ENCODE results near the gene UVRAG.
"Not testable (repeated sequence)": the region's sequence is repeated elsewhere in the genome, so short reads cannot be mapped to it uniquely, and the experiment has no call there.

The UVRAG gene

DNA sequence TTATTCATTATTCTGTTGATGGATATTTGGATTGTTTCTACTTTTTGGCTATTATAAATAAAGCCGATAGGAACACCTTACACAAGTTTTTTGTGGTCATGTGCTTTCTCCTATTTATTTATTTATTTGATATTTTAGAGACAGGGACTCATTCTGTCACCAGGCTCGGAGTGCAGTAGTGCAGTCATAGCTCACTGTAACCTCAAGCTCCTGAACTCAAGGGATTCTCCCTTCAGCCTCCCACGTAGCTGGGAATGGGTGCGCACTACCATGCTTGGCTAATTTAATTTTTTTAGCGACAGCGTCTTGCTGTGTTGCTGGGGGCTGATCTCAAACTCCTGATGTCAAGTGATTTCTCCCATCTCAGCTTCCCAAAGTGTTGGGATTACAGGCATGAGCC is 135.1 kb downstream of the UVRAG start:
- peaks cover 43% of the 10 kb centered on the region for H3K4me1 Mint-ChIP-seq
- H3K4me3 Mint-ChIP-seq = no peak overlapping the region
- no peak for DNase-seq (ENCODE audit: low spot score in 2 of 2)
- H3K36me3 Mint-ChIP-seq = peaks cover 12% of the 10 kb centered on the region
- no peak for ATAC-seq (ENCODE audit: low read depth)
- H3K9me3 Mint-ChIP-seq = no peaks in the 10 kb centered on the region
- peak overlapping the region; percentile 64 for H3K27ac Mint-ChIP-seq
- H3K27me3 Mint-ChIP-seq = no peaks in the 10 kb centered on the region

DNA sequence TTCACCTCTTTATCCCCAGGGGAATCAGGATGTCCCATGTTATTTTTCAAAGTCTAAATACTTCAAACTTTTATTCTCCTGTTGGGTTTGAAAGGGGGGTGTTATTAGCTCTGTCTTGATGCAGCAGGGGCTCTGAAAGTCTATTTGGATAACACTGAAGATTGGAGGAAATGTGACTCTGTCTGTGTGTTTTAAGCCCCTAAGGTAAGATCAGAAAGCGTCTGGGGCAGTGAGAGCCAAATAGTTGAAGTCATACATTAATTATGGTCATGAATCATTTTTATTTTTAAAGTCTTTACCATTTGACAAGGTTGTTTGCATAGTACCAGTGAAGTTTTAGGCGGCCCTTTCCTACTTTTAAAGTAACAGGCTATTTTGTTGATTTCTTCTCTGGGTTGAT is 139.0 kb downstream of the UVRAG start:
- H3K27ac Mint-ChIP-seq = no peak overlapping the region
- DNase-seq (ENCODE audit: low spot score in 2 of 2) = no peak
- no peak overlapping the region for H3K4me3 Mint-ChIP-seq
- no peak for ATAC-seq (ENCODE audit: low read depth)
- peaks cover 17% of the 10 kb centered on the region for H3K36me3 Mint-ChIP-seq
- H3K9me3 Mint-ChIP-seq = no peaks in the 10 kb centered on the region
- no peaks in the 10 kb centered on the region for H3K27me3 Mint-ChIP-seq
- H3K4me1 Mint-ChIP-seq = peaks cover 38% of the 10 kb centered on the region

DNA sequence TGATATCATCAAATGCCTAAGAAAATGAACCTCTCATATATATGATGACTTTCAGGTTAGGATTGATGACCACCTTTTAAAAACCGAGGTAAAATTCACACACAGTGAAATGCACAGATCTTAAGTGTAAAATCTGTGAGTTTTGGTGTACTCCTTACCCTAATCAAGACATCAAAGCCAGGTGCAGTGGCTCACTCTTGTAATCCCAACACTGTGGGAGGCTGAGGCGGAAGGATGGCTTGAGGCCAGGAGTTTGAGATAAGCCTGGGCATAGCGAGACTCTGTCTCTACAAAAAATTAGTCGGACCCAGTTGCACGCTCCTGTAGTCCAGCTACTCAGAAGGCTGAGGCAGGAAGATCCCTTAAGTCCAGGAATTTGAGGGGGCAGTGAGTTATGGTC is 140.4 kb downstream of the UVRAG start:
- DNase-seq (ENCODE audit: low spot score in 2 of 2) (no peak), ATAC-seq (ENCODE audit: low read depth) (no peak)
- Mint-ChIP-seq H3K27me3 (no peaks in the 10 kb centered on the region), H3K9me3 (no peaks in the 10 kb centered on the region), H3K27ac (no peak overlapping the region), H3K4me3 (no peak overlapping the region), H3K4me1 (peaks cover 38% of the 10 kb centered on the region), H3K36me3 (peaks cover 21% of the 10 kb centered on the region)

DNA sequence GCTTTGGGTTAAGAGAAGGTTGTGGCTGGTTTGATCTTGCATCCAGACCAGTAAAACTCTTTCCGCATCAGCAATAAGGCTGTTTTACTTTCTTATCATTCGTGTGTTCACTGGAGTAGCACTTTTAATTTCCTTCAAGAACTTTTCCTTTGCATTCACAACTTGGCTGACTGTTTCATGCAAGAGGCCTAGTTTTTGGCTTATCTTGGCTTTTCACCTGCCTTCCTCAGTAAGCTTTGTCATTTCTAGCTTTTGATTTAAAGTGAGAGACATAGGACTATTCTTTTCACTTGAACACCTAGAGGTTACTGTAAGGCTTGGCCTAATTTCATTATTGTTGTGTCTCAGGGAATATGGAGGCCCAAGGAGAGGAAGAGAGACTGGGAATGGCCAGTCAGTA is 144.5 kb downstream of the UVRAG start:
- Mint-ChIP-seq H3K9me3 (no peaks in the 10 kb centered on the region), H3K4me3 (no peak overlapping the region), H3K36me3 (peaks cover 23% of the 10 kb centered on the region), H3K4me1 (peaks cover 19% of the 10 kb centered on the region), H3K27me3 (no peaks in the 10 kb centered on the region), H3K27ac (peak overlapping the region; percentile 70)
- DNase-seq (ENCODE audit: low spot score in 2 of 2) (no peak), ATAC-seq (ENCODE audit: low read depth) (no peak)

DNA sequence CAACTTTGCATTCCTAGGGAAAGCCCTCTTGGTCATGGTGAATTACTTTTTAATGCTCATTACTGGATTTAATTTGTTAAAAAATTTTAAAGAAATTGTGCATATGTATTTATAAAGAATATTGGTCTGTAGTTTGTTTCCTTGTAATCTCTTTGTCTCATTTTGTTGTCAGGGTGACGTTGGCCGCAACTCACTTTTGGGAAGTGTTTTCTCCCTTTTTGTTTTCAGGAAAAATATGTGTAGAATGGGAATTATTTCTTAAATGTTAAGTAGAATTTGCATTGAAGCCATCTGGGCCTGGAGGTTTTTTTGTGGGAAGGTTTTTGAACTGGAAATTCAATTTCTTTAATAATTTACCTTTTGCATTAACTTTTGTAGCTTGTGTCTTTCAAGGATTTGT is 149.1 kb downstream of the UVRAG start:
- no peak overlapping the region for H3K27ac Mint-ChIP-seq
- no peak overlapping the region for H3K4me3 Mint-ChIP-seq
- no peaks in the 10 kb centered on the region for H3K9me3 Mint-ChIP-seq

DNA sequence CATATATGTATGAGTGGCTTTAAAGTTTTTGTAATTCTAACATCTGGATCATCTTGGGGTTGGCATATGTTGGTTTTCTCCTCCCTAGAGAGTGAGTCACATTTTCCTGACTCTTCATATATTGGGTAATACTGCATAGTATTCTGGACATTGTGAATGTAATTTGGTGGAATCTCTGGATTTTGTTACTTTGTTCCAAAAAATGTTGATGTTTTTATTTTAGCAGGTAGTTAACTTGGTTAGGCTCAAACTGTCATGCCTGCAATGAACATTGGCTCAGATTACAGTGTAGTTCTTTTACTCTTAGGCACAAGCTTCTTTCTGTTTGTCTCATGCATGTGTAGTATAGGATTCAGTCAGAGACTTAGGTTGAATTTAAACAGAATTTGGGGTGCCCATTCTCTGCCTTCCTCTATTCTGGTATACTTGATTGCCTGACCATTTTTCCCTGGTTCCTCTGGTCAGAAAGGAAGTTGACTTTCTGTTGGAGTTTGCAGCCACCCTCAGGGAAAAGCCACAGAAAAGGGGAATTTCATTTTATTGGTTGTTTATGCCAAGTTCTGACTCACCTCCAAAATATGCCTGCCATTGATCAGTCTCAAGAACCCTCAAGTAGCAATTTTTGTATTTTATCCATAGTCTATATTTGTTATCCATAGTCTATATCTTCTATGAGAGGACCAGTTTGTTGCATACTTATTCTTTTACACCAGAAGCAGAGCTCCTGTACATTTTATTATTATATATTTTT is 151.7 kb downstream of the UVRAG start:
- Mint-ChIP-seq H3K4me1 (peaks cover 13% of the 10 kb centered on the region), H3K4me3 (no peak overlapping the region), H3K27ac (no peak overlapping the region), H3K36me3 (peaks cover 20% of the 10 kb centered on the region), H3K9me3 (no peaks in the 10 kb centered on the region), H3K27me3 (no peaks in the 10 kb centered on the region)
- no peak for DNase-seq (ENCODE audit: low spot score in 2 of 2)
- ATAC-seq (ENCODE audit: low read depth) = no peak

More for the DNA sequence above, 149.1 kb downstream of the UVRAG start:
- ATAC-seq (ENCODE audit: low read depth) = no peak
- H3K36me3 Mint-ChIP-seq = peaks cover 14% of the 10 kb centered on the region
- peaks cover 15% of the 10 kb centered on the region for H3K4me1 Mint-ChIP-seq
- no peak for DNase-seq (ENCODE audit: low spot score in 2 of 2)
- H3K27me3 Mint-ChIP-seq = no peaks in the 10 kb centered on the region

DNA sequence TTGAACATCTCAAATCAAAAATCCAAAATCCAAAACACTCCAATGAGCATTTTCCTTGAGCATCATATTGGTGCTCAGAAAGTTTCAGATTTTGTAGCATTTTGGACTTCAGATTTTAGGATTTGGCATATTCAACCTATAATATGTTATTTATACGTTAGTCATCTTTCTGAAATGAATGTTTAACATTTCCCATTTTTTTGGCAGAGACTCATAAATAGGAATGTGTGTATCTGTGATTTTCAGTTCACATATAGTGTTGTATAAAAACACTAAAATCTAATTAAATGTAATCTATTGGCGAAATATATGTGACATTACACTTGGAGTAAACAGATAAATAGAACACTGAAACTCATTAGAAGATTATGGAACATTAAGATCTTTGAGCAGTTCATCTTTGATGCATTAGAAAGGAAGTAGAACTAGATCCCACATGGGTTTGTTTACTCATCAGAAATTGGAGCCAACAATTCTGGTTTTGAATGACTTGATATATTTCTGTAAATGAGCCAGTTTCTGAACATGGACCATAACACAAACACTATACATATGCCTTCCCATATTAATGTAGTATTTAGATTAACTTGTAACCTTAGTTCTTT is 153.1 kb downstream of the UVRAG start:
- no peak for DNase-seq (ENCODE audit: low spot score in 2 of 2)
- no peak overlapping the region for H3K4me3 Mint-ChIP-seq

DNA sequence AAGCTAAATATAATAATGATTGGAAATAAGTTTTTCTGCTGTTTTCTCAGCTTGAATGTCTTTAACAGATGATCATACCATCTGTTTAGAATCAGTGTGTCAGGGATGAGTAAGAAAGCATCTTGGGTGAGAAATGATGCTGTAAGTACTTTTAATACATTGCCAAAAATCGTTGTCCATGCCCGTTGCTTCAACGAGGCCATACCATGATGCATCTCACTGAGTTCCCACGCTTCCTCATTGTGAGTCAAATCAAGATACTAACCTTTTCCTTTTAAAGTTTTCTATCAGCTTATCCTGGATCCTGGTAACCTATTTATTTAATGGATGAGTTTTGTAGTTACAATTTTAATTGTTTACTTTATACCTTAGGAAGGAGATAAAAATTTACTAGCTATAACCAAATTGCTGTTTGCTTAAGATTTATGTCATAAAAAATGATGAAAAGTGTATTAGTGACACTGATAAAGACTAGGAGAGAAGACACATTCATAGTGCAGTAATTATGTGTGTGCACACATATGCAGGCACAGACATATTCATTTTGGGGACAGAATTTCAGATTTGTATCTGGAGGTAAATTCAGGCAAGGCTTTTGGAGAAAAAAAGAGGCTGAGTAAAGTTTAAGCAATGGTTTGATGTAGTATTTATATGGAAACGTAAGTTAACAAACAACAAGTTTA is 154.8 kb downstream of the UVRAG start:
- Mint-ChIP-seq H3K9me3 (peaks cover 7% of the 10 kb centered on the region), H3K27me3 (no peaks in the 10 kb centered on the region), H3K4me3 (no peak overlapping the region), H3K36me3 (peaks cover 32% of the 10 kb centered on the region), H3K4me1 (peaks cover 16% of the 10 kb centered on the region), H3K27ac (peak overlapping the region; percentile 14)
- ATAC-seq (ENCODE audit: low read depth) = no peak
- DNase-seq (ENCODE audit: low spot score in 2 of 2) = no peak

More for the DNA sequence above, 153.1 kb downstream of the UVRAG start:
- H3K9me3 Mint-ChIP-seq = peaks cover 5% of the 10 kb centered on the region
- H3K4me1 Mint-ChIP-seq = peaks cover 16% of the 10 kb centered on the region
- no peaks in the 10 kb centered on the region for H3K27me3 Mint-ChIP-seq
- peaks cover 25% of the 10 kb centered on the region for H3K36me3 Mint-ChIP-seq
- peak overlapping the region; percentile 14 for H3K27ac Mint-ChIP-seq
- no peak for ATAC-seq (ENCODE audit: low read depth)

DNA sequence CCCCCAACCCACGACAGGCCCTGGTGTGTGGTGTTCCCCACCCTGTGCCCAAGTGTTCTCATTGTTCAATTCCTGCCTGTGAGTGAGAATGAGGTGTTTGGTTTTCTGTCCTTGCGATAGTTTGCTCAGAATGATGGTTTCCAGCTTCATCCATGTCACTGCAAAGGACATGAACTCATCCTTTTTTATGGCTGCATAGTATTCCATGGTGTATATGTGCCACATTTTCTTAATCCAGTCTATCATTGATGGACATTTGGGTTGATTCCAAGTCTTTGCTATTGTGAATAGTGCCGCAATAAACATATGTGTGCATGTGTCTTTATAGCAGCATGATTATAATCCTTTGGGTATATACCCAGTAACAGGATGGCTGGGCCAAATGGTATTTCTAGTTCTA is 158.7 kb downstream of the UVRAG start:
- DNase-seq (ENCODE audit: low spot score in 2 of 2); H3K27ac Mint-ChIP-seq; H3K4me3 Mint-ChIP-seq; ATAC-seq (ENCODE audit: low read depth); H3K9me3 Mint-ChIP-seq; H3K27me3 Mint-ChIP-seq: not testable (repeated sequence)
- H3K36me3 Mint-ChIP-seq = peaks cover 40% of the 10 kb centered on the region
- H3K4me1 Mint-ChIP-seq = peaks cover 34% of the 10 kb centered on the region

DNA sequence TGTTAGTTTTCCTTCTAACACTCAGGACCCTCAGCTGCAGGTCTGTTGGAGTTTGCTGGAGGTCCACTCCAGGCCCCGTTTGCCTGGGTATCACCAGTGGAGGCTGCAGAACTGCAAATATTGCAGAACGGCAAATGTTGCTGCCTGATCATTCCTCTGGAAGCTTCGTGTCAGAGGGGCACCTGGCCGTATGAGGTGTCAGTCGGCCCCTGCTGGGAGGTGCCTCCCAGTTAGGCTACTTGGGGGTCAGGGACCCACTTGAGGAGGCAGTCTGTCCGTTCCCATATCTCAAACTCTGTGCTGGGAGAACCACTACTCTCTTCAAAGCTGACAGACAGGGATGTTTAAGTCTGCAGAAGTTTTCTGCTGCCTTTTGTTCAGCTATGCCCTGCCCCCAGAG is 164.1 kb downstream of the UVRAG start:
- ATAC-seq (ENCODE audit: low read depth); H3K27me3 Mint-ChIP-seq; H3K9me3 Mint-ChIP-seq; H3K4me3 Mint-ChIP-seq; DNase-seq (ENCODE audit: low spot score in 2 of 2); H3K27ac Mint-ChIP-seq: not testable (repeated sequence)
- peaks cover 30% of the 10 kb centered on the region for H3K36me3 Mint-ChIP-seq
- H3K4me1 Mint-ChIP-seq = peaks cover 36% of the 10 kb centered on the region

DNA sequence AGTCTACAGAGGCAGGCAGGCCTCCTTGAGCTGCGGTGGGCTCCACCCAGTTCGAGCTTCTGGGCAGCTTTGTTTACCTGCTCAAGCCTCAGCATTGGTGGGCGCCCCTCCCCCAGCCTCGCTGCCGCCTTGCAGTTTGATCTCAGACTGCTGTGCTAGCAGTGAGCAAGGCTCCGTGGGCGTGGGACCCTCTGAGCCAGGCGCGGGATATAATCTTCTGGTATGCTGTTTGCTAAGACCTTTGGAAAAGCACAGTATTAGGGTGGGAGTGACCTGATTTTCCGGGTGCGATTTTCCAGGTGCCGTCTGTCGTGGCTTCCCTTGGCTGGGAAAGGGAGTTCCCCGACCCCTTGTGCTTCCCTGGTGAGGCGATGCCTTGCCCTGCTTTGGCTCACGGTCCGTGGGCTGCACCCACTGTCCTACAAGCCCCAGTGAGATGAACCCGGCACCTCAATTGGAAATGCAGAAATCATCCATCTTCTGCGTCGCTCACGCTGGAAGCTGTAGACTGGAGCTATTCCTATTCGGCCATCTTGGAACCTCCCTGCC is 164.5 kb downstream of the UVRAG start:
- not testable (repeated sequence) for H3K9me3 Mint-ChIP-seq; ATAC-seq (ENCODE audit: low read depth); H3K27me3 Mint-ChIP-seq; H3K4me3 Mint-ChIP-seq; DNase-seq (ENCODE audit: low spot score in 2 of 2)
- Mint-ChIP-seq H3K36me3 (peaks cover 32% of the 10 kb centered on the region), H3K4me1 (peaks cover 36% of the 10 kb centered on the region), H3K27ac (peak overlapping the region; percentile 3)

DNA sequence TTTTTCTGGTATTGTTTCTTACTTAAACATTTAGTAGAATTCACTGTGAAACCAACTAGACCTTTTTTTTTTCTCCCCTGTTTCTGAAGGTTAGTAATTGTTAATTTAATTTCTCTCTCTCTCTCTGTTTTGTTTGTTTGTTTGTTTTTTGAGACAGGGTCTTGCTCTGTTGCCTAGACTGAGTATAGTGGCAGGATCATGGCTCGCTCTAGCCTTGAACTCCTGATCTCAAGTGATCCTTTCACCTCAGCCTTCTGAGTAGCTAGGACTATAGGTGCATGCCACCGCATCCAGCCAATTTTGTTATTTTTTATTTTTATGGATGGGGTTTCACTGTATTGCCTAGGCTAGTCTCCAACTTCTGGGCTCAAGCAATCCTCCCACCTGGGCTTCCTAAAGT is 165.0 kb downstream of the UVRAG start:
- DNase-seq (ENCODE audit: low spot score in 2 of 2) (no peak), ATAC-seq (ENCODE audit: low read depth) (no peak)
- peaks cover 34% of the 10 kb centered on the region for H3K36me3 Mint-ChIP-seq
- peak overlapping the region; percentile 3 for H3K27ac Mint-ChIP-seq
- H3K27me3 Mint-ChIP-seq = no peaks in the 10 kb centered on the region
- peaks cover 36% of the 10 kb centered on the region for H3K4me1 Mint-ChIP-seq
- H3K4me3 Mint-ChIP-seq = no peak overlapping the region
- H3K9me3 Mint-ChIP-seq = no peaks in the 10 kb centered on the region

DNA sequence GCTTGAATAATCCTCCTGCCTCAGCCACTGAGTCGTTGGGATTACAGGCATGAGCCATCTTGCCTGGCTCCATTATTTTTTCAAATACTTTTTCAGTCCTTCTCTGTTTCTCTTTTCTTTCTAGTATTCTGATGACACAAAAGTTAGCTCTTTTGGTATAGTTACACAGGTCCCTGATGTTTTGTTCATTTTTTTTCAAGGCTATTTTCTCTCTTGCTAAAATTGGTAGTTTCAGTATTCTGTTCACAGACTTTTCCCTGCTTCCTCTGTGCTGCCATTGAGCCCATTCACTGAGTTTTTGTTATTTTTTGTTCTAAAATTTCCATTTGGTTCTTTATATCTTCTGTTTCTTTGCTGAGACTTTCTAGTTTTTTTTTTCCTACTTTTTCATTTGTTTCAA is 166.5 kb downstream of the UVRAG start:
- no peak for DNase-seq (ENCODE audit: low spot score in 2 of 2)

DNA sequence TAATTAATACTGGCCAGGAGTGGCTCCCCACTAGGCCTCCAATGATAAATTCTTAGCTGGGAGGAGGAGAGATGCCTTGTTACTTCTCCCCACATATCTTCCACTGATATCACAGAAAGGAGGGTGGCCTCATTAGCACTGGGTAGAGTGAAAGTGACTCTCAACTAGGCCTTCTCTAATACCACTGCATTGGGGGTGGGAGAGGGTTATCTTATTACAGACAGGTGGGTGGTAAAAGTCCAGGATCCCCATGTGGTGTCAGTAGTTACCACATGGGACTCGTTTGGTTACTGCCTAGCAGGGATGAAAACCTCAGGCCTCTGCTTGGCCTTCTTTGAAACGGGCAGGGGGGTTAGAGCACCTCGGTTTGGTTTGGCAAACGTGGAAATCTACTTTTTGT is 167.3 kb downstream of the UVRAG start:
- Mint-ChIP-seq H3K9me3 (no peaks in the 10 kb centered on the region), H3K4me1 (peaks cover 21% of the 10 kb centered on the region), H3K36me3 (peaks cover 37% of the 10 kb centered on the region), H3K27ac (peak overlapping the region; percentile 2), H3K4me3 (no peak overlapping the region), H3K27me3 (no peaks in the 10 kb centered on the region)
- DNase-seq (ENCODE audit: low spot score in 2 of 2) (no peak), ATAC-seq (ENCODE audit: low read depth) (no peak)

More for the DNA sequence above, 166.5 kb downstream of the UVRAG start:
- Mint-ChIP-seq H3K4me1 (peaks cover 28% of the 10 kb centered on the region), H3K27me3 (no peaks in the 10 kb centered on the region), H3K27ac (peak overlapping the region; percentile 38), H3K36me3 (peaks cover 30% of the 10 kb centered on the region), H3K9me3 (no peaks in the 10 kb centered on the region), H3K4me3 (no peak overlapping the region)
- no peak for ATAC-seq (ENCODE audit: low read depth)

Measured in memory B cell (primary cell).